ENCODE results near the gene EIF4G3.
A peak's percentile ranks its signal among the peaks of the same experiment; 100 is the strongest.
"Not testable (repeated sequence)": the region's sequence is repeated elsewhere in the genome, so short reads cannot be mapped to it uniquely, and the experiment has no call there.

EIF4G3 gene

DNA sequence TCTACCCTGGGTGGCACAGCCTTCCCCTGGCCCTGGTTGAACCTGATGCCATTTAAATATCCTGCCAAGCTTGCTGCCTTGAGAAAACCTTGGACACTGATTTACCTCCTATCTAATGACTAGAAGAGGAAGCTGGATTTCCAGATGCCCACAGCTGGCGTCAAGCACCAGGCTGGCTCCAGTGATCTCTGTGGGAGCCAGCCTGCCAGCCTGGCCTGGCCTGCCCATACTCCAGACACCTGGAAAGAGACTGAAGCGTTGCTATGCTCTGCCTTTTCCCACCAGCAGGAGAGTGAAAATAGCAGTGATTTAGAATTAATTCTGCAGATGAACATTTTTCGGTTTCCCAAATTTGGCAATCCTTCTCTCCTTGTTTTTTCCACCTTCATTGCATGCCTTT, 11.5 kb upstream of the EIF4G3 start:
- DNase-seq = no peak

DNA sequence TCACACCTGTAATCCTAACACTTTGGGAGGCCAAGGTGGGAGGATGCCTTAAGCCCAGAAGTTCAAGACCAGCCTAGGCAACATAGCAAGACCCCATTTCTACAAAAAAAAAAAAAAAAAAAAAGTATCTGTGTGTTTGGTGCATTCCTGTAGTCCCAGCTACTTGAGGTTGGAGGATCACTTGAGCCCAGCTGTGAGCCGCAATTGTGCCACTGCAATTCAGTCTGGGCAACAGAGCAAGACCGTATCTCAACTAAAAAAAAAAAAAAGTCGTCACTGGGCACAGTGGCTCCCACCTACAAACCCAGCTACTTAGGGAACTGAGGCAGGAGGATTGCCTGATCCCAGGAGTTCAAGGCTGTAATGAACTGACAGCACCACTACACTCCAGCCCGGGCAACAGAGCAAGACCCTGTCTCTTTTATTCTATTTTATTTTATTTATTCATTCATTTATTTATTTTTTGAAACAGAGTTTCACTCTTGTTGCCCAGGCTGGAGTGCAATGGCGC, 8.6 kb upstream of the EIF4G3 start:
- no peak for DNase-seq

DNA sequence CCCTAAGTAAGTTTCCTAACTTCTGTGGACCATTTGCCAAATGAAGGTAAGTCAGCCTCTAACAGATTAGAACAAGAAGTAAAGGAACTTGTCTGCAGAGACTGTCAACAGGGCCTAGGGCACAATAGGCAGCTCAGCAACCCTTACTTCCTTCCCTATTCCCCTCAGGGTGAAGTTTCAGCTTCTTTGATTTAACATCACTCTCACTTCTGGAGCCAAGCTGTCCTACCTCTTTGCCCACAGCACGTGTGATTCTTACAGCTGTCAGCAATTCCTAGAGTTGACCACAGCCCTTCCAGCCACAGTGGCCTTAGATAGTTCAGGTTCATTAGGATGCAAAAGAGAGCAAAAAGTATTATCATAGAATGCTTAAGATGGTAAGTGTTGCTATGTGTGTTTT, 7.6 kb upstream of the EIF4G3 start:
- no peak for DNase-seq

DNA sequence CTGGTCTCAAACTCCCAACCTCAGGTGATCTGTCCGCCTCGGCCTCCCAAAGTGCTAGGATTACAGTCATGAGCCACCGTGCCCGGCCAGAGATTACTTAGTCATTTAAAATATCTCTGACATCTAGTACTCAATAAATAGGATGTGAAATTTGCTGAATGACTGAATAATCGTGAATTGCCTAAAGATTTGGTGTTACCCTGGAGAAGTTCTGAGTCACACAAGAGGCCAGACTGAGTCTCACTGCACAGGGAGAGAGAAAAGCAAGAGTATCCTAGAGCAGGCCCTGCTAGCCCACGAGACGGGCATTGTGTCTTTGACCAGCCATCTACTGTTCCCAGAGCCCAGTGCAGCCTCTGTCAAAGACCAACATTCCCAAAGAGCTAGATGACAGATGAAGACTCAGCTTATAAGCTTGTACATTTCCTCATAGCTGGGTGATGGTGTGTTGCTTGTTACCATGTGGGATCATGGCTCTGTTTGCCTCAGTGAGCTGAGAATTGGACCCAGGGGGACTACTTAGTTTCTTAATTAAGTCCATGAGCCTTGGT, 5.6 kb upstream of the EIF4G3 start:
- no peak for DNase-seq

DNA sequence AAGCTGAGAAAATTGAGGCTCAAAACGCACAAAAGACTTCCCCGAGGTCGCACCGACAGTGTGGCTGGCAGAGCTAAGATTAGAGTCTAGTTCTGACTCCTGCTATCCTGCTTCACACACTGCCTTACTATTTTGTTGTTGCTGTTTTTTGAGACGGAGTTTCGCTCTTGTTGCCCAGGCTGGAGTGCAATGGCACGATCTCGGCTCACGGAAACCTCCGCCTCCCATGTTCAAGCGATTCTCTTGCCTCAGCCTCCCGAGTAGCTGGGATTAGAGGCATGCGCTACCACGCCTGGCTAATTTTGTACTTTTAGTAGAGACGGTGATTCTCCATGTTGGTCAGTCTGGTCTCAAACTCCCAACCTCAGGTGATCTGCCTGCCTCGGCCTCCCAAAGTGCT, 1.6 kb upstream of the EIF4G3 start:
- DNase-seq = not testable (repeated sequence)

- peak; percentile 12 for DNase-seq
Observed at GRCh38 chr1:21175670-21176581, 771 bp downstream of the EIF4G3 start.

DNA sequence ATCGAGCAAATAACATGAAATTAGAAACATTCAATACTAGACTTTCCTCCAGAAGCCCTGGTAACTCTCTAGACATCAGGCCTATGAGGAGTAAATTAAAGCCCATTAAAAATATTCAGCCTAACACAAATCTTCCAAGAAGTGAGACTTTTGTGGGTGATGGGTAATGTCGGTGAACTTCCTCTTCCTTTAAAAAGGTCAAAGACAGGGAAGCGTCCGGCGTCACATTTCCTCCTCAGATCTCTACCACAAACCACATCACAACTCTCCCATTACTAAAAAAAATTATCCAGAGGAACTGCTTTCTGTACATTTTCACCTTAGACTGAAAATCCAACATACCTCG, 1.4 kb downstream of the EIF4G3 start:
- peak; percentile 50 for DNase-seq

GRCh38 chr1:21174654-21175323, 1.9 kb downstream of the EIF4G3 start:
- DNase-seq = peak; percentile 74

DNA sequence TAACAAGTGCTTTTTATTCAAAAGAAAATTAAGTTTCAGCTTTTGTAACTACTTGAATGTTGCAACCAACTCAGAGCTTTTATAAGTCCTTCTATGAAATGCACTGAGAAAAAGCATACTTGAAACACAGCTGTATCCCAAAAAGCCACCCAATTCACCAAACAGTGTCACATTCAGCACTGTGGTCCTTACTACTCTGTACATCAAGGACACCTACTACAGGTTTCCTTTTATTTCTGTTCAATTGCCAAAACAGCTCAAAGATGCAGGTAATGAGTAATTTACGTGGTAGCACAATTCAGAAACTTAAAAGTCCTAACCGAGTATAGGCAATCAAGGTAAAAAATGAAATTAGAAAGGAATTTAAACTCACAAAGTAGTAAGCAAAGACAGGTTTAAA, 2.5 kb downstream of the EIF4G3 start:
- DNase-seq = no peak

DNA sequence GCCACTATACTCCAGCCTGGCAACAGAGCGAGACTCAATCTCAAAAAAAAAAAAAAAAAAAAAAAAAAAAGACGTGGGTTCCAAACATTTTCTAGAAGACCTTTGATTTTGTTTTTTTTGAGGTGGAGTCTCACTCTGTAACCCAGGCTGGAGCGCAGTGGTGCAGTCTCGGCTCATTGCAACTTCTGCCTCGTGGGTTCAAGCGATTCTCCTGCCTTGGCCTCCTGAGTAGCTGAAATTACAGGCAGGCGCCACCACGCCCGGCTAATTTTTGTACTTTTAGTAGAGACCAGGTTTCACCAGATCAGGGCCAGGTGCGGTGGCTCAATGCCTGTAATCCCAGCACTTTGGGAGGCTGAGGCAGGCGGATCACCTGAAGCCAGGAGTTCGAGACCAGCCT, 3.6 kb downstream of the EIF4G3 start:
- not testable (repeated sequence) for DNase-seq

DNA sequence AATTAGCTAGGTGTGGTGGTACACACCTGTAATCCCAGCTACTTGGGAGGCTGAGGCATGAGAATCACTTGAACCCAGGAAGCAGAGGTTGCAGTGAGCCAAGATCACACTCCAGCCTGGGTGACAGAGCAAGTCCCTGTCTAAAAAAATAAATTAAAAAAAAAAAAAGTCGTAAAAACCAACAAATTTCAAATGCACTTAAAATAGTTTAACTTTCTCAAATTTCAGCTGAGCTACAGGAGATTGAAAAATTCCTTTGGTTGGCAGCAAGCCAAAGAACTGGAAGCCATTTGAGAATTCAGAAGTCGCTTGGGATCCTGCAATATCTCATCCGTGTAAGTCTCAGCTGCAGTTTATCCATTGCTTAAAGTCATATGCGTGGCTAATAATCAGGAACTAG, 5.9 kb downstream of the EIF4G3 start:
- DNase-seq = not testable (repeated sequence)

- DNase-seq = no peak
Observed at GRCh38 chr1:21168444-21168843, 8.3 kb downstream of the EIF4G3 start.

DNA sequence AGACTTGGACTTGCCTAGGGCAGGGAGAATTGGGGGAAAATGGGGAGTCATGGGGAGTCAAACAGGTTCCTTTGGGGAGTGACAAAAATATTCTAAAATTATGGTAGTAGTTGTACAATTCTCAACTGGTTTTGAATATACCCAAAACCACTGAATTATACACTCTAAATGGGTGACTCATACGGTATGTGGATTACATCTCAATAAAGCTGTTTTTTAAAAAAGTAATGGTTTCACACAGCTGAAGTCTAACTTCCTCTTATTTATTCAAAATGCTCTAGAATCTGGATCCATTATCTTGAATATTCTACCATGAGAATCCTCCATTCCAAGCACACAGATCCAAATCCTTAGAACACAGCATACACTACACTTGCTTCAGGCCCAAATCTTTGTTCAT, 11.1 kb downstream of the EIF4G3 start:
- peak; percentile 56 for DNase-seq

DNA sequence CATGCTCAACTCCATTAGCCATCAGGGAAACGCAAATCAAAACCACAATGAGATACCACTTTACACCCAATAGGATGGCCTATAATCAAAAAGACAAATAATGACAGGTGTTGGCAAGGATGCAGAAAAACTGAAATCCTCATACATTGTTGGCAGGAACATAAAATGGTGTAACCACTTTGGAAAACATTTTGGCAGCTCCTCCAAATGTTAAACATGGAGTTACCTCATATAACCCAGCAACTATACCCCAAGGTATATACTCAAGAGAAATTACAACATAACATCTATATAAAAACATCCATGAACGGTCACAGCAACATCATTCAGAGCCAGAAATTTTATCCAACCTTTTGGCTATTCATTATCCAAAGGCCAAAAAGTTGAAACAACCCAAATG, 11.6 kb downstream of the EIF4G3 start:
- DNase-seq = no peak

DNA sequence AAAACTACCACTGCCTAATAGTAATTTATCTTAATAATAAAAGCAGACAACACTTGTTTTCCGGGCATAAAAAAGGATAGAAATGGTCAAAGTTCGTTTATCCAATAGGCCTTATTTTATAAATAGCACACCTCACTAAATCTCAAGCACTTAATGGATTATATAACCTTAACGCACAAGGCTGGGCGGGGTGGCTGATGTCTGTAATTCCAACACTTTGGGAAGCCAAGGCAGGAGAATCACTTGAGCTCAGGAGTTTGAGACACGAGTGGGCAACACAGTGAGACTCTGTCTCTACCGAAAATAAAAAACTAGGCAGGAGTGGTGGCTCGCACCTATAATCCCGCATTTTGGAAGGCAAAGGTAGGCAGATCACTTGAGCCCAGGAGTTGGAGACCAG, 12.4 kb downstream of the EIF4G3 start:
- DNase-seq = no peak

GRCh38 chr1:21162740-21163464, 13.8 kb downstream of the EIF4G3 start:
- no peak for DNase-seq

DNA sequence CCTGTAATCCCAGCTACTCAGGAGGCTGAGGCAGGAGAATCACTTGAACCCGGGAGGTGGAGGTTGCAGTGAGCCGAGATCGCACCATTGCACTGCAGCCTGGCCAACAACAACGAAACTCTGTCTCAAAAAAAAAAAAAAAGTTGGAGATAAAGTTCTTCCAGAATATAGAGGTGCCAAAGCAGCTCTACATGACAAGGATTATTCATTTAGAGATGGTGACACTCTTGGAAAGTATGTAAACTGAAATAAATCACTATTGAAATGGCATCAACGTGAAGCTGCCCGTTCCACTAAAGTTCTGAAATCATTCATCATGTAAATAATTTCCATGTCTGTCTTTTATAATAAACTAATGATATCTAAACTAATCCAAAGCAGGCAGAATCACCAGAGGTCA, 14.9 kb downstream of the EIF4G3 start:
- no peak for DNase-seq

GRCh38 chr1:21160263-21160796, 16.4 kb downstream of the EIF4G3 start:
- DNase-seq = no peak

- DNase-seq = no peak
Observed at GRCh38 chr1:21157868-21158267, 18.8 kb downstream of the EIF4G3 start.

DNA sequence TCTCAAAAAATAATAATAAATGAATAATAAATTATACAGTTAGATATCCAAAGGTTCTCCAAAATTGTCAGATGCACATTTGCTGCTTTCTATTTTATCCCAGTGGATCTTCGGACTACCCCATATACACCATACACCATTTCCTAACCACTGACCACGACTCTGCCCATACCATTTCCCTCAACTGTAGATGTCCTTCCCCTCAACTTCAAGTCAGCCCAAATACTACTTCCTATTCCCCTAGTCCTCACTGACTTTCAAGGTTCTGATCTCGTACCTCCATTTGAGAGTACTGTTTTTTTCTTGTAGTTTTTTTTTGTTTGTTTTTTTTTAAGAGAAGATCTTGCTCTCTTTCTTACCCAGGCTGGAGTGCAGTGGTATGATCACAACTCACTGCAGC, 19.6 kb downstream of the EIF4G3 start:
- no peak for DNase-seq

- no peak for DNase-seq
Observed at GRCh38 chr1:21156019-21156418, 20.7 kb downstream of the EIF4G3 start.

DNA sequence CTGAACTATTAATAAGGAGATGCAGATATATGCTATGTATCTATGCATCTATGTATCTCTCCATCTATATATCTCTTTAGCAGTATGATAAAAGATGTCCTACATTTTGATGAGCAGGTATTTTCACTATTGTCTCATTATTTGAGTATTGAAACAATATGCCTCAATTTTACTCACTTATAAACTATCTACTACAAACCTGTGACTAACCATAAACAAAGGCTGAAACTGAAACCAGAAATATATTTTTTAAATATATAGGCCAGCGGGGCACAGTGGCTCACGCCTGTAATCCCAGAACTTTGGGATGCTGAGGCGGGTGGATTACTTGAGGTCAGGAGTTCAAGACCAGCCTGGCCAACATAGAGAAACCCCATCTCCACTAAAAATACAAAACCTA, 22.0 kb downstream of the EIF4G3 start:
- DNase-seq = peak; percentile 28

GRCh38 chr1:21153388-21153787, 23.3 kb downstream of the EIF4G3 start:
- no peak for DNase-seq
